GM19240 (cell line): ENCODE results near the gene RTRAF.

Experiments used
- DNase-seq: peaks from one replicate; pipeline ENCODE4 v3.0.0; 2011; ENCODE audit warnings: low spot score; ENCODE audit not compliant: insufficient read length

Gene RTRAF

DNA sequence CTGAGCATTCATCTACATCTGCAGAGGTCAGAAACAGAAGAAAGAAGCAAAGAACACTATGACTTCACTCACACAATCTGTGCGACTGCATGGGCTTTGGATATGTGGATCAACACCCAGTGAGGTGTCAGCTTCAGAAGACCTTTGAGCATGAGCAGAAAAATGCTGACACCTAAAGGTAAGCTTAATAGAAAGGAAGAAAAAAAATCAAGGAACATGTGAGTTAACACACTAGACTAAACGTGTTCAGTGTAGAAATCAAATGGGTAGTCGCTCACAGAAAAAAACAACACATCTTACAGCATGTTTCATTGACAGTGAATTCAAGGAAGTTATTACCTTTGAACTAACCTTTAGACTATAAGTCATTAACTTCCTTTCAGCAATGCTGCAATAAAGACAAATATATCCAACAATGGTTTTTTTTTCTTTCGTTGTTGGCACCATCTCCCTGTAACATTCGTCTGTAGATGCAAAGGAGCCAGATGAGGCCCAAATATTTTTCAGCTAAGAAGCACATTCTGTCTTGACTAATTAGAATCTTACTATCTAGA lies 30.9 kb downstream of the RTRAF start:
- DNase-seq = no peak

DNA sequence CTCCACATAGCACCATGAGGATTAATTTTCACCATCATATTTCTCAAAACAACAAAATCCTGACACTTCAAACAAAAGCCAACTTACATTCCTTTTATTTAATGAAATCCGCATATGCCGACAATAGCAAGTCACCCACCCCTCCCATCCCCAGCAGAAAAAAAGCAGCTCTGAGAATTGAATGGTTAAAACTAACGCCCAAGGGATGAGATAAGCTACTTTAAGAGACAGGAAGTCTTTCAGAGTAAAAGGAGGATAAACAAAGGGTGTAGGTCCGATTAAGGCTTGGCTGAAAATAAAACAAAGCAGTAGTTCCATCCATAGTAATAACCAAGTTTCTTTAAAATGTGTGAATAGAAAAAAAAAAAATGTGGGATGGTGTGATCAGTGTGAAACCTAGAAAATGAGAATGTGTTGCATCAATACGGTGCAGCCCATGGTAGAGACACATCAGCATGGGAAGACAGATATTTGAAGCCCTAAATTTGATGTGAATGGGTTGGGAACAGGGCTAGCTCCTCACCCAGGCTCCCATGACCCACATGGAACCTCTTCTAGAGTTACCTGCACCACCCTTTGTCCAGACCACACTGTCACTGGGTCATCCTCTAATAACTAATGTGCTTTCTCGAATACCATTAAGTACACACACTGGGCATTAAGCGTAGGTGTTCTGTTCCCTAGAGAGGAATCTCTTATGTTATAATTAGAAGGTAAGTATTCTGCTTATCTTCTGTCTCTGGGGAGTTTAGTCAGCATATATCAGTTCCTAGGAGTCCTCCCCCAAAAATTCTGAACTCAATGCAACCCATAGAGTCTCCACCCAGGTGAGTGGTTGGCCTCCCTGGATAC lies 31.7 kb downstream of the RTRAF start:
- no peak for DNase-seq

DNA sequence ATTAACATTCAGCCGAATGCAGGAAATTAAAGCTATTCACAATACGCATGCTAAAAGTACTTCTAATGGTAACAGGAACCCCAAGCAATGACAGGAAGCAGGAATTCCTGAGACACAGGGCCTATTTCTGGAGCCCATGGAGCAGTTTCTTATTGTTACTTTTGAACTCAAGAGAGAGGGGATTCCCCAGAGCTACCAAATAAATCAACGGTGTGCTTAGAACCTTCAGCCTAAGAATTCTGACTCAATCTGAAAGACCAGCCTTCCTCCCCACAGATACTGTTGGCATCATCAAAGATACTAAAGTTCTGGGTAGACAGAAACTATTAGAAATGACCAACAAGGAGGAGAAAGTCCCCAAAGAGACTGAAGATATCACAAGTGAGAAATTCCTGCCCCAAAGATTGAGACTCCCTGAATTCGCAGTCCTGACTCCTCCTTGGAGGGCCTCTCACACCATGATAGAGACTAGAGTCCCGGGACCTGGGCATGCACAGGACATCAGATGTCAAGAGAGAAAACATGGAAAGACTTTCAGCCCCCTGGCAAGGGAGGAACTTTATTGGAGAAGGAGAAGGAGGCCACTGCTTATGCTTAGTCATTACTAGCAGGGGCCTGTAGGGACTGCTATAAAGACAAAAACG lies 32.7 kb downstream of the RTRAF start:
- DNase-seq = peak; percentile 27

GRCh38 chr14:52023518-52023917 lies 34.2 kb downstream of the RTRAF start:
- no peak for DNase-seq

GRCh38 chr14:52025310-52025709 lies 36.0 kb downstream of the RTRAF start:
- no peak for DNase-seq

DNA sequence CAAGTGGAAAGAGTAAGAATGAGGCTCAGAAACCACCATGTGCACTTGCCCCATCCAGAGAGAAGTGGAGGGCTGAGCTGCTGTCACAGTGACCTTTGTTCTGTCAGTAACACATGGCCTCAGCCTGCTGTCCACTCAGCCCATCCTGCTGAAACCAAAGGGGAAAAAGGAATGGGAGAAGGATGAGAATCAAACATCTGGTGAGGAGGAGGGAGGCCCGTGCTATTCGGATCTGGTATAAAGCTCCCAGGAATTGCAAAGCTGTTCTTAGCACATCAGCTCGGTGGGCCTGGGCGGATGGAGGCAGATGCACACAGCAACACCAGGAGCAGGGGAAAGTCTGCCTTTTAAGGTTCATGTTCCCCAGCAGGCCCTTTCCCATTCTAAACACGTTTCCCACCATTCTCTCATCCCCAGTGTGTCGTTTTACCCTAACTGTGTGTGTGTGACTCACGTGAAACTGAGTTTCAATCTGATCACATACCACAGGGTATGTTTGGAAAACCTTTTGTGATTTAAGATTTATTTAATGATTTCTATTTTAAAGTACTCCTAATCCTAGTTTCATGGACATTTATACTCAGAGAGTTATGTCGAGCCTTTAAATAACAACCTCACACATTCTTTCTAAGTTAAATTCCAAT lies 36.8 kb downstream of the RTRAF start:
- no peak for DNase-seq

- no peak for DNase-seq
Observed at GRCh38 chr14:52026901-52027300, 37.6 kb downstream of the RTRAF start.

DNA sequence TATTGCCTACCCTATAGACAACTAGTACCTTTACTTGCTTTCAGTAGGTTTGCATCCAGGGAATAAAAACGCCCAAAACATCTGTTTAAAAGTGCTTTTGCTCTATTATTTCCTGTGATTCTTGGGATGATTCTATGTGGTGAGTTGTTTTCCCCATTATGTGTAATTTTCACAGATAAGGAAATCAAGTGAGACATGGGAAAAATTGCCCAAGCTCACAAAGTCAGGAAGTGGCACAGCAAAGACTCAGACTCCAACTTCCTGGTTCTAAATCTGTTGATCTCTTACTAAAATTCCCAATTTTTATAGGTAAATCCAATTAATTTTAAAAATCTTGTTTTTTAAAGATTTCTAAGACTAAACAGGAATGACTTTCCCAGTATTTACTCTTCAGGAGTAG lies 40.5 kb downstream of the RTRAF start:
- DNase-seq = no peak

GRCh38 chr14:52031781-52032180 lies 42.4 kb downstream of the RTRAF start:
- DNase-seq = no peak

DNA sequence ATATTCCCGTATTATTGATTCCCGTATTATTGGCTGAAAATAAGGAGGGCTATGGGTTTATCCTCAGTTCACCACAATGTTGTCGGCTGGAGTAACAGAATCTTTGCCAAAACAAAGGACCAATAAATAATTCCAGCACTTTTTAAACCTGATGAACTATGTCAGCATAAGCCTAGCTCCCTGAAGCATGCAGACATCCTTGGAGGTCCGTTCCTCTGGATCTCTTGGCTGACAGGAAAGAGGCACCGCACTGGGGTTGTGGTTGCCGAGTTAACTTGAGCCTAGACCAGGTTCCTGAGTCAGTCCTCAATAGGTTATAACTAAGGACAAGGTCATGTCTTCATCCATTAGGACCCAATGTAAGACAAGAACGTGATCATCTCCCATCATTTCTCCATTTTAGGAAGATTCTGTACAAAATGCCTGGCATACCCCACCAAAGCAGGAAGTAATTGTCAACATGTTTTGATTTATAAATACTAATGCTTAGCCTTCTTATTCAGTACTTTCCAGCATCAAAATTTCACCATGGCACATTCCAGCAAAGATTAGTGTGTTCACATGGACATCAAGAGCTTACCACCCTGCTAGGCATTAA lies 43.0 kb downstream of the RTRAF start:
- DNase-seq = no peak

DNA sequence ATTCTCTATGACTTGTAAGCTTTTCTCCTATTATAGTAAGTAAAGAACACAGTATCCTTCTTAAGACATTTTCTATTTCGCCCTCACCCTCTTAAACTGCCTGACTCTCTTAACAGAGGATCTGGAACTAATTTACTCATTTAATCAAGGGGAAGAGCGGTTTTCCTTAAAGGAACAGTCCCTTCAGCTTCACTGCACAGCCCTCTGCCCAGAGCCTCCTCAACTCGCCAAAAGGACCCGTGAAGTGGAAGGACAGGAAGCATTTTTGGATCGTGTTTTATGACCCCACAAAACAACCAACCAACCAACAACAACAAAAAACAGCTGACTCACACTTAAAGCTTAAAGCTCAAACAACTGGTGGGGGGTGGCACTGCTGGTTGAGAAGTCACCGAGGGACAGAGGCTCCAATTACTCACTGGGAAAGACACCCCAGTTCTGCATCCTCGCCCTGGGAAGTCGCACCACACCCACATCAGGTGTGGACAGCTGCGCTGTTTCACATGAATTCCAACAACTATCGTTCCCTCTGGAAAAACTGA lies 43.8 kb downstream of the RTRAF start:
- no peak for DNase-seq

- DNase-seq = no peak
Observed at GRCh38 chr14:52039124-52039815, 49.9 kb downstream of the RTRAF start.

- no peak for DNase-seq
Observed at GRCh38 chr14:52040598-52040997, 51.3 kb downstream of the RTRAF start.

- no peak for DNase-seq
Observed at GRCh38 chr14:52042371-52043289, 53.3 kb downstream of the RTRAF start.

DNA sequence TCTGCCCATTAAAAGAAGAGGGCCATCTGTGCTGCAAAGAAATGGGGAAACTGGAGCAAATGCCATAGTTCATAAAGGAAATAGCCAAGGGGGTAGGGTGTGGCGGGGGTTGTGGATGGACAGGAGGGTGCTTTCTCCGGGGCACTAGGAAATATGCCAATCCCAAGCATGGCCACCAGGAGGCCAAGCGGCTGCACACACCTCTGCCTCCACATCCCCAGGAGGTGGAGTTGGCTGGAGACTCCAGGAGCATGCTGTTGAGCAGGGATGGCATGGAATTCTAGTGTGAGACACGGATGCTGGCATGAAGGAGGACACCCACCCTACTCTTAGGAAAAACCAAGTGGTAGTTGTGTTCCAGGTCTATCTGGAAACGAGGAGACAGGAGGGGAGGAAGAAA lies 54.3 kb downstream of the RTRAF start:
- peak; percentile 27 for DNase-seq

DNA sequence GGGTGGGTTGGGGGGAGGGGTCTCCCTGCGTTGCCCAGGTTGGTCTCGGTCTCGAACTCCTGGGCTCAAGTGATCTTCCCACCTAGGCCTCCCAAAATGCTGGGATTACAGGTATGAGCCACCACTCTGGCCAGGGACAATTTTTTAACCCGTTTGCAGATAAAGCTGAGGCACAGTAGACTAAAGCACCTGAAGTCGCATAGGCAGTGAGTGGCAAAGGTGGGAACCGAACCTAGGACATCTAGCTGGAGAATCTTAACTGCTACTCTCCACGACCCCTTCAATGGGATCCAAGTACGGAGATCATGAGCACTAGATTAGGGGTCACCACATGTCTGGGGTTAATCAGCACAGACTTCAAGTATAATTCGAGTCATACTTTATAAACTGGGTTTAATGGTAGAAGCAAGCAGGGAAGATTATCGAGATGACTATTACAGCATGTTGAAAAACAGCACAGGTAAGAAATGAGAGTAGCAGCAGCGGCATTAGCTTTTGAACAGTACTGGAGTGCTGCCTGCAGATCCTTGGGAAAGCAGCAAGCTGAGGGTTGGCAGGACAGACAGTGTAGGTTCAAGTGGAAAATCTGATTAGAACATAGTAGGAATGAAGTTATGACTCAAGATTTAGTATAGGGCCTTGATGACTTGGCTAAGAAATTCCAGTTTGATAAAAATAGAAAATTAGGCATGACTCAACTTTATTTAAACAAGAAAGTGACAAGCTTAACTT lies 55.6 kb downstream of the RTRAF start:
- DNase-seq = no peak

DNA sequence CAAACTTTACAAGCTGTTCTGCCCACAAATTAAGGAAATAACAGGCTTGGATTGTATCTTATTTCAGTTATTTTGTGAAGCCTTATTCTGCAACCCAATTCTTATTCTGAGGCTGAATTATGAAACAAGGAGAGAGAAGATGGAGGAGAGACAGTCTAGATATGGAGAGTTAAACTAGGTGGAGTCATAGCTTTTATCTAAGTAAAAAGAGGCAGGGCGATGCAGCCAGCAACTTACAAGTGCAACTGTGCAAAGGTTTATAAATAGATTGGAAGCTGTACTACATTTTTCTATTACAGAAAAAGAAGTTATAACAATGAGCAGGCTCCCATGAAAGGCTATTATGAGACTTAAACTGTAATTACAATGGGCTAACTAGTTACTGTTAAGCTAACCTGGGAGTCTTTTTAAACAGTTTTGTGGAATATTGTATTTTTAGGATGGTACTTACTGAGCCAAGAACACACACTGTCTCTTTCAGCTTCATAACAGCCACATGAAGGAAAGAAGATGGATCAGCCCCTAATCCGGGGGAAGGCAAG lies 57.1 kb downstream of the RTRAF start:
- no peak for DNase-seq

DNA sequence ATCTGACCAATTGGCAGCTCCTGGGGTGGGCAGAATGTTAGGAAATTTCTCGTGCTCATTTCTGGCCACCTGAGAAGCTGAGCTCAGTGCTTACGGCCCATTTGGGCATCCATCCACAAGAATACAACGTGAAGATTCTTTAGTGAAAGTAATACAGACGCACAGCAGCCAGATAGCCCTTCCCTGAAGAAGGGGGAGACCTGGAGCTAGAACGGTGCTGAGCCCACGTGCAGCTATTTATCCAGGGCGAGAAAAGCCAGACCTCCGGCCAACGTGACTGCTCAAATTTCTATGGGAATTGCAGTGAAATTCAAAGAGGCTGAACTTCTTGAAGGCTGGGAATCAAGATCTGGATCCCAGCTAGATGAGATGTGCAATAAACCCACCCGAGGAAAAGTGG lies 58.8 kb downstream of the RTRAF start:
- no peak for DNase-seq
